OCI-LY3 (cell line): ENCODE data around the gene PLEKHM1.

Experiments
- EZH2phosphoT487 ChIP-seq: fragments of 200-600 bp; shearing (Covaris generic); IDR thresholded peaks from 2 replicates; pipeline ENCODE4 v1.6.1; 2018; ENCODE audit warnings: antibody characterized with exemption, mixed run types, low read depth
- TF ChIP-seq, protein P1 (sequence below): fragments of 200-600, 300-600 bp; sonication (generic); IDR thresholded peaks from 2 replicates; pipeline ENCODE4 v1.5.1; 2014; ENCODE audit warnings: antibody characterized with exemption, low read length, low read depth

DNA sequence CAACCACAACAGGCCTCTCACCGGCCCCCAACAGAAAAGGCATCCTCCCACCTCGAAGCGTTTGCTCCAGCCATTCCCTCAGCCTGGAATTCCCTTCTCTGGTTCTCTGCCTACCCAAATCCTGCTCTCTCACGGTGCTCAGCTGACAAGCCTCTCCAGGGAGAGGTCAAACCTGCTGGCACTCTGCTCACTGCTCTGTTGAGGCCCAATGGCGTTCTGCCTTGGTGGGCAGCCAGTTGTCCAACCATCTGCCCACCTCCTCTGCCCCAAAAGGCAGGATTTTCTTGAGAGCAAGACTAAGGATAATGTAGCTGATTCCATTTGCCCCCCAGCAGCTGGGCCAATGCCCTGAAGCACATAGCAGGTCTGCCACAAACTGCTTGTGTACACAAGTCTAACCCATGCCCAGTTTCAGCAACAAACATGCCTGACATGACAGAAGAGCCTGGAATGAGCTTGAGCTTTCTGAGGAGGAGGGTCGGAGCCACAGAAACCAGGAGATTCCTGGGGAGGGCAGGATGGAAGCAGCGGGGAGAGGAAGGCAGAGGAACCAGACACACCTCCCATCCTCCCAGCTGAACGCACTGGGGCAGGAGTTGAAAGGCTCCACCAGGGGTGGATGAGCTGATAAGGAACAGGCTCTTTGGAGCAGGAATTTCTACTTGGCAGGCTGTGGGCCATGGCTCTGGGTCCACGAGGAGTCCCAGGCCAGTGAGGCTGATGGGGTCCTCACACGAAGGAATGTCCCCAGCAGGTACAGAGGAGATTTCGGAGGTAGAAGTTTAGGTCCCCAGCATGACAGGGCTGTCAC is 81.7 kb downstream of the PLEKHM1 start:
- TF ChIP-seq, protein P1, sequence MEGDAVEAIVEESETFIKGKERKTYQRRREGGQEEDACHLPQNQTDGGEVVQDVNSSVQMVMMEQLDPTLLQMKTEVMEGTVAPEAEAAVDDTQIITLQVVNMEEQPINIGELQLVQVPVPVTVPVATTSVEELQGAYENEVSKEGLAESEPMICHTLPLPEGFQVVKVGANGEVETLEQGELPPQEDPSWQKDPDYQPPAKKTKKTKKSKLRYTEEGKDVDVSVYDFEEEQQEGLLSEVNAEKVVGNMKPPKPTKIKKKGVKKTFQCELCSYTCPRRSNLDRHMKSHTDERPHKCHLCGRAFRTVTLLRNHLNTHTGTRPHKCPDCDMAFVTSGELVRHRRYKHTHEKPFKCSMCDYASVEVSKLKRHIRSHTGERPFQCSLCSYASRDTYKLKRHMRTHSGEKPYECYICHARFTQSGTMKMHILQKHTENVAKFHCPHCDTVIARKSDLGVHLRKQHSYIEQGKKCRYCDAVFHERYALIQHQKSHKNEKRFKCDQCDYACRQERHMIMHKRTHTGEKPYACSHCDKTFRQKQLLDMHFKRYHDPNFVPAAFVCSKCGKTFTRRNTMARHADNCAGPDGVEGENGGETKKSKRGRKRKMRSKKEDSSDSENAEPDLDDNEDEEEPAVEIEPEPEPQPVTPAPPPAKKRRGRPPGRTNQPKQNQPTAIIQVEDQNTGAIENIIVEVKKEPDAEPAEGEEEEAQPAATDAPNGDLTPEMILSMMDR: no peak
- TF ChIP-seq EZH2phosphoT487: no peak
